ENCODE measurements around the gene ZXDC.

DNA sequence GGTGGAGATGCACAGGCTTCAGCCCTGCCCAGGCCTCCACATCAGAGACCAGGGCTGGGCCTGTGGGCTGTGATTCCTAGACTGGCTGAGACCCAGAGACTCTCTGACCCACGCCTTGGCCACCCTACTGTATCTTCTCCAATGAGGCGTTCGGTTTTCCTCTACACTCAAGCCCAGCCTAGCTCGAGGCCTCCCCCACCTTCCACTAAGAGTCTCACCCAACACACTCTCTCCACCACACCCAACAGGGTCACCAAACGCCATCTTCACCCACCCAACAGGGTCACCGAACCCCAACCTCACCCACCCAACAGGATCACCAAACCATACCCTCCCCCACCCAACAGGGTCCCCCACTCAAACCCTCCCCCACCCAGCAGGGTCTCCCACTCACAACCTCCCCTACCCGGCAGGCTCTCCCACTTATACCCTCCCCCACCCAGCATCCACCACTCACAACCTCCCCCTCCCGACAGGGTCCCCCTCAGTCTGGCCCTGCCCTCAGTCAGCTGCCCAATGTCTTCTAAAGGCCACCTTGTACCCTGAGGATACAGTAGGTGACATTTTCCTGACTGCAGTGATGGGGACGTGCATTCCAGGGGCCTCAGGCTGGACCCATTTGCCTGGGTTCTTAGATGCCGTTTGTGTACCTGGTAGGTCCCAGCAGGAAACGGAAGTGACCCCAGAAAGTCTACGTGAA lies 60.6 kb downstream of the ZXDC start:
- TF ChIP-seq POLR2A (IDR thresholded peaks at IDR 0.05): no peak
- TF ChIP-seq, protein P1, sequence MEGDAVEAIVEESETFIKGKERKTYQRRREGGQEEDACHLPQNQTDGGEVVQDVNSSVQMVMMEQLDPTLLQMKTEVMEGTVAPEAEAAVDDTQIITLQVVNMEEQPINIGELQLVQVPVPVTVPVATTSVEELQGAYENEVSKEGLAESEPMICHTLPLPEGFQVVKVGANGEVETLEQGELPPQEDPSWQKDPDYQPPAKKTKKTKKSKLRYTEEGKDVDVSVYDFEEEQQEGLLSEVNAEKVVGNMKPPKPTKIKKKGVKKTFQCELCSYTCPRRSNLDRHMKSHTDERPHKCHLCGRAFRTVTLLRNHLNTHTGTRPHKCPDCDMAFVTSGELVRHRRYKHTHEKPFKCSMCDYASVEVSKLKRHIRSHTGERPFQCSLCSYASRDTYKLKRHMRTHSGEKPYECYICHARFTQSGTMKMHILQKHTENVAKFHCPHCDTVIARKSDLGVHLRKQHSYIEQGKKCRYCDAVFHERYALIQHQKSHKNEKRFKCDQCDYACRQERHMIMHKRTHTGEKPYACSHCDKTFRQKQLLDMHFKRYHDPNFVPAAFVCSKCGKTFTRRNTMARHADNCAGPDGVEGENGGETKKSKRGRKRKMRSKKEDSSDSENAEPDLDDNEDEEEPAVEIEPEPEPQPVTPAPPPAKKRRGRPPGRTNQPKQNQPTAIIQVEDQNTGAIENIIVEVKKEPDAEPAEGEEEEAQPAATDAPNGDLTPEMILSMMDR (IDR thresholded peaks at IDR 0.05): no peak

Measured in uterus (tissue), 2 donors.